ENCODE data around the gene ACAP1. TPM values are rescaled to one million over a fixed set of nuclear protein-coding genes. Genes with fewer than 3 reads are reported as not detected.

ACAP1 gene
- polyA plus RNA-seq, 1 donor (not counting 4 experiments of a cell fraction or from before 2014, with no cell fraction given): 1.7 TPM

GRCh38 chr17:7293159-7293558, 43.2 kb upstream of the ACAP1 start:
- peak overlapping the region; percentile 29 for H3K4me2 ChIP-seq (ENCODE audit: control insufficient read depth, extremely low read depth, insufficient read depth, low read depth, low read length)
- no peak overlapping the region for H2AFZ ChIP-seq (ENCODE audit: control insufficient read depth, low read length)
- no peak overlapping the region for H3K9ac ChIP-seq (ENCODE audit: control insufficient read depth, extremely low read depth, insufficient read depth, low read length)
- no peaks in the 10 kb centered on the region for H3K79me2 ChIP-seq (ENCODE audit: control insufficient read depth, insufficient read depth, low read length)
- H3K4me3 ChIP-seq (ENCODE audit: control insufficient read depth in 2 of 3, extremely low read depth in 1 of 3, insufficient read depth in 2 of 3, low read depth in 1 of 3, low read length in 3 of 3): no peak overlapping the region
- DNase-seq (ENCODE audit: low read depth, low spot score): no peak
- peaks cover 23% of the 10 kb centered on the region for H3K4me1 ChIP-seq (ENCODE audit: control insufficient read depth, extremely low read depth, insufficient read depth, low read length)
- no peaks in the 10 kb centered on the region for H3K9me1 ChIP-seq (ENCODE audit: control insufficient read depth, extremely low read depth, insufficient read depth, low read length)
- TF ChIP-seq EZH2 (IDR thresholded peaks at IDR 0.05; ENCODE audit: low read length): peak; percentile 19
- TF ChIP-seq, protein P1, sequence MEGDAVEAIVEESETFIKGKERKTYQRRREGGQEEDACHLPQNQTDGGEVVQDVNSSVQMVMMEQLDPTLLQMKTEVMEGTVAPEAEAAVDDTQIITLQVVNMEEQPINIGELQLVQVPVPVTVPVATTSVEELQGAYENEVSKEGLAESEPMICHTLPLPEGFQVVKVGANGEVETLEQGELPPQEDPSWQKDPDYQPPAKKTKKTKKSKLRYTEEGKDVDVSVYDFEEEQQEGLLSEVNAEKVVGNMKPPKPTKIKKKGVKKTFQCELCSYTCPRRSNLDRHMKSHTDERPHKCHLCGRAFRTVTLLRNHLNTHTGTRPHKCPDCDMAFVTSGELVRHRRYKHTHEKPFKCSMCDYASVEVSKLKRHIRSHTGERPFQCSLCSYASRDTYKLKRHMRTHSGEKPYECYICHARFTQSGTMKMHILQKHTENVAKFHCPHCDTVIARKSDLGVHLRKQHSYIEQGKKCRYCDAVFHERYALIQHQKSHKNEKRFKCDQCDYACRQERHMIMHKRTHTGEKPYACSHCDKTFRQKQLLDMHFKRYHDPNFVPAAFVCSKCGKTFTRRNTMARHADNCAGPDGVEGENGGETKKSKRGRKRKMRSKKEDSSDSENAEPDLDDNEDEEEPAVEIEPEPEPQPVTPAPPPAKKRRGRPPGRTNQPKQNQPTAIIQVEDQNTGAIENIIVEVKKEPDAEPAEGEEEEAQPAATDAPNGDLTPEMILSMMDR (optimal IDR thresholded peaks at IDR 0.05 in 1 of 3, IDR thresholded peaks at IDR 0.05 in 1 of 3, conservative IDR thresholded peaks at IDR 0.05 in 1 of 3; ENCODE audit: extremely low read depth in 1 of 3, insufficient read depth in 2 of 3, low read length in 3 of 3): no peak
- peak; percentile 23 for FAIRE-seq
- dilution Hi-C loops (cut with MboI; ENCODE audit: extremely low pct_ligation_motif_present, low sequenced_read_pairs): no loop called here
- H3K36me3 ChIP-seq (ENCODE audit: control insufficient read depth in 2 of 2, extremely low read depth in 1 of 2, insufficient read depth in 2 of 2, low read length in 2 of 2): no peaks in the 10 kb centered on the region
- no peaks in the 10 kb centered on the region for H3K9me3 ChIP-seq (ENCODE audit: control insufficient read depth, low read depth, low read length)
- H3K27me3 ChIP-seq (ENCODE audit: control insufficient read depth, extremely low read depth, insufficient read depth, low read length): peaks cover 37% of the 10 kb centered on the region
- no peak overlapping the region for H3K27ac ChIP-seq (ENCODE audit: control insufficient read depth, insufficient read depth, low read length)
- peaks cover 2% of the 10 kb centered on the region for H4K20me1 ChIP-seq (ENCODE audit: control insufficient read depth, extremely low read depth, insufficient read depth, low read length)

GRCh38 chr17:7293816-7294613, 42.3 kb upstream of the ACAP1 start:
- Histone ChIP-seq H3K4me2 (ENCODE audit: control insufficient read depth, extremely low read depth, insufficient read depth, low read depth, low read length) (peak overlapping the region; percentile 20), H3K36me3 (ENCODE audit: control insufficient read depth in 2 of 2, extremely low read depth in 1 of 2, insufficient read depth in 2 of 2, low read length in 2 of 2) (no peaks in the 10 kb centered on the region), H3K79me2 (ENCODE audit: control insufficient read depth, insufficient read depth, low read length) (no peaks in the 10 kb centered on the region), H3K27me3 (ENCODE audit: control insufficient read depth, extremely low read depth, insufficient read depth, low read length) (peaks cover 36% of the 10 kb centered on the region), H3K4me1 (ENCODE audit: control insufficient read depth, extremely low read depth, insufficient read depth, low read length) (peaks cover 23% of the 10 kb centered on the region), H3K9me1 (ENCODE audit: control insufficient read depth, extremely low read depth, insufficient read depth, low read length) (no peaks in the 10 kb centered on the region), H3K9me3 (ENCODE audit: control insufficient read depth, low read depth, low read length) (no peaks in the 10 kb centered on the region), H2AFZ (ENCODE audit: control insufficient read depth, low read length) (no peak overlapping the region), H3K4me3 (ENCODE audit: control insufficient read depth in 2 of 3, extremely low read depth in 1 of 3, insufficient read depth in 2 of 3, low read depth in 1 of 3, low read length in 3 of 3) (no peak overlapping the region), H3K9ac (ENCODE audit: control insufficient read depth, extremely low read depth, insufficient read depth, low read length) (no peak overlapping the region), H4K20me1 (ENCODE audit: control insufficient read depth, extremely low read depth, insufficient read depth, low read length) (peaks cover 2% of the 10 kb centered on the region), H3K27ac (ENCODE audit: control insufficient read depth, insufficient read depth, low read length) (no peak overlapping the region)
- dilution Hi-C loops (cut with MboI; ENCODE audit: extremely low pct_ligation_motif_present, low sequenced_read_pairs): no loop called here
- TF ChIP-seq, protein P1 (optimal IDR thresholded peaks at IDR 0.05 in 1 of 3, IDR thresholded peaks at IDR 0.05 in 1 of 3, conservative IDR thresholded peaks at IDR 0.05 in 1 of 3; ENCODE audit: extremely low read depth in 1 of 3, insufficient read depth in 2 of 3, low read length in 3 of 3): no peak
- no peak for TF ChIP-seq EZH2 (IDR thresholded peaks at IDR 0.05; ENCODE audit: low read length)
- FAIRE-seq (no peak), DNase-seq (ENCODE audit: low read depth, low spot score) (no peak)
